ENCODE results near the gene SMIM33.

GRCh38 chr5:139430015-139430414 lies 40.8 kb upstream of the SMIM33 start:
- TF ChIP-seq CTCF (IDR thresholded peaks at IDR 0.05): no peak
- no peak for TF ChIP-seq POLR2A (IDR thresholded peaks at IDR 0.05)
